Muscle layer of colon (tissue), 2 donors: ENCODE measurements around the gene PARVA.
A peak's percentile ranks its signal among the peaks of the same experiment; 100 is the strongest.
"Not testable (repeated sequence)": the region's sequence is repeated elsewhere in the genome, so short reads cannot be mapped to it uniquely, and the experiment has no call there.

ENCODE experiments used
- H3K27ac ChIP-seq: one replicate; pipeline ENCODE4 v1.7.0; 2013; ENCODE audit warnings: low read depth, mild to moderate bottlenecking, low read length, moderate library complexity
- H3K27me3 ChIP-seq, 2 donors: one replicate each; pipeline ENCODE4 v1.7.0; 2013; ENCODE audit warnings: low read length in 2 of 2, mild to moderate bottlenecking in 2 of 2; ENCODE audit not compliant: insufficient read depth in 2 of 2, control insufficient read depth in 1 of 2
- H3K36me3 ChIP-seq: one replicate; pipeline ENCODE4 v1.7.0; 2013; ENCODE audit warnings: mild to moderate bottlenecking, low read length; ENCODE audit not compliant: insufficient read depth
- H3K4me1 ChIP-seq: one replicate; pipeline ENCODE4 v1.7.0; 2013; ENCODE audit warnings: mild to moderate bottlenecking, low read length; ENCODE audit not compliant: insufficient read depth
- H3K4me3 ChIP-seq, 2 donors: one replicate each; pipeline ENCODE4 v1.7.0; 2013; ENCODE audit warnings: low read length in 2 of 2, low read depth in 1 of 2, mild to moderate bottlenecking in 1 of 2, moderate library complexity in 1 of 2
- H3K9ac ChIP-seq: one replicate; pipeline ENCODE4 v1.7.0; 2013; ENCODE audit warnings: low read length
- H3K9me3 ChIP-seq: one replicate; pipeline ENCODE4 v1.7.0; 2013; ENCODE audit warnings: mild to moderate bottlenecking, low read length
- donor health status: abdominal sarcoma.
- donor health status: Adenocarcinoma of cecum.

The PARVA gene

GRCh38 chr11:12358302-12359188 lies 18.8 kb upstream of the PARVA start:
- no peaks in the 10 kb centered on the region for H3K36me3 ChIP-seq
- H3K9me3 ChIP-seq = no peaks in the 10 kb centered on the region
- no peak overlapping the region for H3K27ac ChIP-seq
- H3K9ac ChIP-seq = no peak overlapping the region
- no peaks in the 10 kb centered on the region for H3K27me3 ChIP-seq
- H3K4me1 ChIP-seq = peaks cover 25% of the 10 kb centered on the region
- no peak overlapping the region for H3K4me3 ChIP-seq

GRCh38 chr11:12359761-12360160 lies 17.6 kb upstream of the PARVA start:
- no peaks in the 10 kb centered on the region for H3K9me3 ChIP-seq

GRCh38 chr11:12361682-12362081 lies 15.7 kb upstream of the PARVA start:
- Histone ChIP-seq H3K27ac (peak overlapping the region; percentile 36), H3K4me1 (peaks cover 31% of the 10 kb centered on the region), H3K4me3 (no peak overlapping the region), H3K9me3 (no peaks in the 10 kb centered on the region), H3K36me3 (no peaks in the 10 kb centered on the region), H3K27me3 (no peaks in the 10 kb centered on the region), H3K9ac (no peak overlapping the region)

More at GRCh38 chr11:12359761-12360160, 17.6 kb upstream of the PARVA start:
- H3K4me3 ChIP-seq = no peak overlapping the region
- H3K4me1 ChIP-seq = peaks cover 25% of the 10 kb centered on the region
- H3K27me3 ChIP-seq = no peaks in the 10 kb centered on the region
- no peak overlapping the region for H3K27ac ChIP-seq
- no peaks in the 10 kb centered on the region for H3K36me3 ChIP-seq
- no peak overlapping the region for H3K9ac ChIP-seq

- H3K4me1 ChIP-seq = peaks cover 31% of the 10 kb centered on the region
- no peak overlapping the region for H3K9ac ChIP-seq
- no peaks in the 10 kb centered on the region for H3K9me3 ChIP-seq
- no peak overlapping the region for H3K4me3 ChIP-seq
- no peaks in the 10 kb centered on the region for H3K27me3 ChIP-seq
- H3K27ac ChIP-seq = no peak overlapping the region
- no peaks in the 10 kb centered on the region for H3K36me3 ChIP-seq
Measured at GRCh38 chr11:12362857-12363256, 14.5 kb upstream of the PARVA start.

GRCh38 chr11:12363373-12363772 lies 14.0 kb upstream of the PARVA start:
- H3K27ac ChIP-seq = no peak overlapping the region
- H3K4me1 ChIP-seq = peaks cover 31% of the 10 kb centered on the region
- no peak overlapping the region for H3K4me3 ChIP-seq
- no peak overlapping the region for H3K9ac ChIP-seq
- no peaks in the 10 kb centered on the region for H3K36me3 ChIP-seq
- no peaks in the 10 kb centered on the region for H3K27me3 ChIP-seq
- no peaks in the 10 kb centered on the region for H3K9me3 ChIP-seq

- not testable (repeated sequence) for H3K27me3 ChIP-seq, H3K36me3 ChIP-seq, H3K9me3 ChIP-seq, H3K27ac ChIP-seq, H3K9ac ChIP-seq, H3K4me3 ChIP-seq
- peaks cover 20% of the 10 kb centered on the region for H3K4me1 ChIP-seq
Measured at GRCh38 chr11:12365965-12366575, 11.3 kb upstream of the PARVA start.

- not testable (repeated sequence) for H3K27ac ChIP-seq, H3K9me3 ChIP-seq, H3K9ac ChIP-seq, H3K36me3 ChIP-seq, H3K4me3 ChIP-seq, H3K27me3 ChIP-seq
- peaks cover 12% of the 10 kb centered on the region for H3K4me1 ChIP-seq
Measured at GRCh38 chr11:12367057-12367456, 10.3 kb upstream of the PARVA start.

- Histone ChIP-seq H3K4me1 (peaks cover 18% of the 10 kb centered on the region), H3K27me3 (no peaks in the 10 kb centered on the region), H3K9ac (no peak overlapping the region), H3K9me3 (no peaks in the 10 kb centered on the region), H3K4me3 (no peak overlapping the region), H3K36me3 (no peaks in the 10 kb centered on the region), H3K27ac (no peak overlapping the region)
Measured at GRCh38 chr11:12372111-12372510, 5.3 kb upstream of the PARVA start.

- H3K36me3 ChIP-seq = peaks cover 8% of the 10 kb centered on the region
- no peak overlapping the region for H3K9ac ChIP-seq
- H3K4me3 ChIP-seq = no peak overlapping the region
- peak overlapping the region; percentile 57 for H3K27ac ChIP-seq
- H3K4me1 ChIP-seq = peaks cover 39% of the 10 kb centered on the region
- no peaks in the 10 kb centered on the region for H3K9me3 ChIP-seq
- no peaks in the 10 kb centered on the region for H3K27me3 ChIP-seq
Measured at GRCh38 chr11:12375720-12376119, 1.7 kb upstream of the PARVA start.

- no peaks in the 10 kb centered on the region for H3K9me3 ChIP-seq
- no peaks in the 10 kb centered on the region for H3K27me3 ChIP-seq
- H3K4me1 ChIP-seq = peaks cover 47% of the 10 kb centered on the region
- peaks cover 15% of the 10 kb centered on the region for H3K36me3 ChIP-seq
- peak overlapping the region; percentile 21 for H3K9ac ChIP-seq
- H3K27ac ChIP-seq = peak overlapping the region; percentile 93
- peak overlapping the region in 1 of 2 donors; percentile 55 for H3K4me3 ChIP-seq
Measured at GRCh38 chr11:12376259-12377081, 901 bp upstream of the PARVA start.

GRCh38 chr11:12377824-12378593 lies 638 bp downstream of the PARVA start:
- H3K9ac ChIP-seq = peak overlapping the region; percentile 72
- H3K4me3 ChIP-seq = peak overlapping the region; percentile 65 to 69
- H3K27me3 ChIP-seq = no peaks in the 10 kb centered on the region
- H3K9me3 ChIP-seq = no peaks in the 10 kb centered on the region
- H3K36me3 ChIP-seq = peaks cover 20% of the 10 kb centered on the region
- H3K4me1 ChIP-seq = peaks cover 59% of the 10 kb centered on the region
- peak overlapping the region; percentile 93 for H3K27ac ChIP-seq
